HG03039 (cell line): ENCODE data around the gene CARMIL1.

Experiments
- ATAC-seq: cut with Tn5 transposase; IDR thresholded peaks from one replicate; pipeline ENCODE4 v1.9.1; 2021; ENCODE audit warnings: mild to moderate bottlenecking, moderate library complexity; ENCODE audit not compliant: unreplicated experiment

CARMIL1 gene

DNA sequence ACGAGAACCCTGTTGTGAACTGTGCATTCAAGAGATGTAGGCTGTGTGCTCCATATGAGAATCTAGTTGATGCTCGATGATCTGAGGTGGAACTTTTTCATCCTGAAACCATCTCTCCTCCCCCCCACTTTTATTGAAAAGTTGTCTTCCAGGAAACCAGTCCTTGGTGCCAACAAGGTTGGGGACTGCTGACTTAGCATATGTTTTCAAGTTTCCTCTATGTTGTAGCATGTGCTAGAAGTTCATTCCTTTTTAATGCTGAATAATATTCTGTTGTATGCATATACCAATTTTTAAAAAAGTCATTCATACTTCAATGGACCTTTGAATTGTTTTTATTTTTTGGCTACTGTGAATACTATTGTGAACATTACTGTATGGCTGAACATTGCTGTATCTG is 27.2 kb downstream of the CARMIL1 start:
- ATAC-seq, result no peak

DNA sequence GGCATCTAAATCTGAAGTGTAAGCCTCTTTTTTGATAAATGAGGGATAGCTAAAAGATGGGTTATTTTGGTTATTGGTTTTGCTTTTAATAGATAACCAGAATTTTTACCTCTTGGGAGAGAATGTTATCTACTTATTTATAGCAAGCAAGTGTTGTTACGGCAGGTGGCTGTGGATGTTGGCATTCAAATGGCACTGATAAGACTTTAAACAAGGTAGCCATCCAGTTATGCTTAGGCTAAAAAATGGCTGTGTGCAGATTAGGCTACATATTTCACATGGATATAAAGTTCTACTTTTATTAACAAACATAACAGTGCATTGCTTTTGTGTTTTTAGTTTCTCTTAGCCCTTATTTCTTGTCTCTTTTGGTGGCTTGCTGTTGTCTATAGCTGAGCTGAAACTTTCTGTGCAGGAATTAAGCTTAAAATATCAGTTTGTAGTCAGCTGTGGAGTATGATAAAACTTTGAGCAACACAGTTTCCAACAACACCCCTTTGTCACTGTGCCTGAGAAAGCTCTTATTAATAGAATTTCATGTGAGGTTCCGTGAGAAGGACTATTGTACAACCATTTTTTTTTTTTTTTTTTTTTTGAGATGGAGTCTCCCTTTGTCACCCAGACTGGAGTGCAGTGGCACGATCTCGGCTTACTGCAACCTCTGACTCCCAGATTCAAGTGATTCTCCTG is 28.8 kb downstream of the CARMIL1 start:
- no peak for ATAC-seq

DNA sequence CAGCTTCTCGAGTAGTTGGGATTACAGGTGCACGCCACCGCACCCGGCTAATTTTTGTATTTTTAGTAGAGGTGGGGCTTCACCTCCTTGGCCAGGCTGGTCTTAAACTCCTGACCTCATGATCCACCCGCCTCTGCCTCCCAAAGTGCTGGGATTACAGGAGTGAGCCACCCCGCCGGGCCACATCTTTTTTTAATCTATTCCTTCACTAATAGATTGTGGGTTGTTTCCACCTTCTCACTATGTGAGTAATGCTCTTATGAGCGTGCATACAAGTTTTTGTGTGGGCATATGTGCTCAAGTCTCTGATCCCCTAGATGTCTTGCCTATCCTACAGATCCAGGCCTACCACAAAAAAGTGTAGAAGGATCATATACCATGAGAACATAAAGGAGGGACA is 30.7 kb downstream of the CARMIL1 start:
- no peak for ATAC-seq

DNA sequence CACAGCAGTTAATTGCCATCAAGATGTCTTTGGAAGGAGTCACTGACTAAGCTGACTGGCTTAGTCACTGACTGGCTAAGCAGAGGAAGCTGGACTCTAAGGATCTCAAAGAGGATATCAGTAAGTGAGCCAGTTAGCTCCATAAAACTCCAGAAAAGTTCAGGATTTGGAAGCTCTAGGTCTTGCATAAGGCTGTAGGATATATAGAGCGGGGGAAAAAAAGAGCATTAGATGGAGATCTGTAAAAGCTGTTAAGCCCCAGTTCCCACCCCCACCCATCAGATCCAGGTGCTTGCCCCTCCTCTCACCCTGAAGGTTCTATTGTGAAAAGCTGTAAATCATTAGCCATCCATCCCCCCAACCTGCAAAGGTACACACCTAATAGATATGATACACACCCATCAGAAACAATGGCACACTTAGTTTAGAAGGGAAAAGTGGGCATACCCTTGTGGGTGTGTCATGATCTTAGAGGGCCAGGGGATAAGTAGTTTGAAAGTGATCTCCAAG is 32.2 kb downstream of the CARMIL1 start:
- no peak for ATAC-seq

DNA sequence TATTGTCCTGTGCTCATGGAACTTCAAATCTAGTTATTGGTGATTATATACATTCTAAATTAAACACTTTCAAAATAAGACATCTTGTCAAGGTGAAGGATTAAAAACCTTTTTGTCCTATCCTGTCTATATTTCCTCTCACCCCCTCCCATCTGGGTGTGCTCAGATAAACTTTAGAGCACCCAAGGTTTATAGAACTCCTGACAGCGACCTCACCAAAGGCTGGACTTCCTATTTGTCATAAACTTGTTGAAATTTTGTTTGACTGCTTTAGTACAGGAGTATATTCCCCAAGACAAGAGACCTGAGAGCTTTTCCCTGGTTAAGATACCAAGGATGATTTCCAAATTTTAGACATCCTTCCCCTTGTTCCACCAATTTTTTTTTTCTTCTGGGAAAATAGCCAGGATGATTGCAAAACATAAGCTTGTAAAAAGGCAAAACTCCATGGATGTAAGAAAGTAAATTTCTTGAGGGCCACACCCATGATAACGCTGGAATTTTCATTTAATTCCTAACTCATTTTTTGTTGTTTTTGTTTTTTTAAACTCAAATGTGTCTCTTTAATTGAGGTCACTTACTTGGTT is 33.0 kb downstream of the CARMIL1 start:
- ATAC-seq, result no peak

DNA sequence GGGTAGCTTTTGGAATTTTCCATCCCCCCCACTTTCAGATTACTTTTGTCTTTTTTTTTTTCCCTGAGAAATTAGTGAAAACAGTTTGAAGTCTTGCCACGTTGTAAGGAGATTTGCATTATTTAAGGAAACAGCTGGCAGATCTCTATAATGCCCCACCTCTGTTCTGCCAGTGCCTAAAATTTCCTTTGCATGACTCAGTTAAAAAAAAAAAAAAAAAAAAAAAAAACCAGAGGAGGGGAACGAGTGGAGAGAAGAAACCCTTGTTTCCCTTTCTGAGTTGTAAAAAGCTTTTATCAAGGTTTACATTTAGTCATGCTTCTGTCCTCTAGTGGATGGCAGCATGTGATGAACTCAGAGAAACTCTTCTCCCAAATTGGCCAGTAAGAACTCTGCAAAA is 33.5 kb downstream of the CARMIL1 start:
- no peak for ATAC-seq

DNA sequence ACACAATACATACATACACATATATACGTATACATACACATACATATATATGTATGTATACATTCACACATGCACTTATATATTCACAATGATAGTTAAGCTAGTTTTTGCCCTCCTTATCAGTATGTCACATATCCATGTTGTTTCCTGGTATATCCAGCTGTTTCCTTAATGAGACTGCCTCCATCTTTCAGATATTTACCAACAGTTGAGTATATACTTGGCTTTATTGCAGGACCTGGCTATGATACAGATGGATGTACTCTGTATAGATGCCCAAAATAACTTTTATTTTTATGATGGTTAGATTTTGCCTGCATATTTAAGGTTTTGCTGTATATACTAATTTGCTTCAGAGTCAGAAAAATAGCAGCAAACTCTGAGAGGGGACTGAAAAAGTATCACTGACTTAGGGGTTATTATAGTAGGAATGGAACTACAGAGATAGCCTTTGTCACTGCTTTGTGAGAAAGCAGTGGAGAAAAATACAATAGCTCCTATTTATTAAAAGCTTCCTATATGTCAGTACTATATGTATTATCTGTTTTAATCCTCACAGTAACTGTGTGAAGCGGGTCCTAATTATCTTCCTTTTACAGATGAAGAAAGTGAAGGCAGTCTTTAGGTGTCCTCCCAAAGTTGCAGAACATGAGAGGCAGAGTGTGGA is 35.5 kb downstream of the CARMIL1 start:
- ATAC-seq, result no peak

DNA sequence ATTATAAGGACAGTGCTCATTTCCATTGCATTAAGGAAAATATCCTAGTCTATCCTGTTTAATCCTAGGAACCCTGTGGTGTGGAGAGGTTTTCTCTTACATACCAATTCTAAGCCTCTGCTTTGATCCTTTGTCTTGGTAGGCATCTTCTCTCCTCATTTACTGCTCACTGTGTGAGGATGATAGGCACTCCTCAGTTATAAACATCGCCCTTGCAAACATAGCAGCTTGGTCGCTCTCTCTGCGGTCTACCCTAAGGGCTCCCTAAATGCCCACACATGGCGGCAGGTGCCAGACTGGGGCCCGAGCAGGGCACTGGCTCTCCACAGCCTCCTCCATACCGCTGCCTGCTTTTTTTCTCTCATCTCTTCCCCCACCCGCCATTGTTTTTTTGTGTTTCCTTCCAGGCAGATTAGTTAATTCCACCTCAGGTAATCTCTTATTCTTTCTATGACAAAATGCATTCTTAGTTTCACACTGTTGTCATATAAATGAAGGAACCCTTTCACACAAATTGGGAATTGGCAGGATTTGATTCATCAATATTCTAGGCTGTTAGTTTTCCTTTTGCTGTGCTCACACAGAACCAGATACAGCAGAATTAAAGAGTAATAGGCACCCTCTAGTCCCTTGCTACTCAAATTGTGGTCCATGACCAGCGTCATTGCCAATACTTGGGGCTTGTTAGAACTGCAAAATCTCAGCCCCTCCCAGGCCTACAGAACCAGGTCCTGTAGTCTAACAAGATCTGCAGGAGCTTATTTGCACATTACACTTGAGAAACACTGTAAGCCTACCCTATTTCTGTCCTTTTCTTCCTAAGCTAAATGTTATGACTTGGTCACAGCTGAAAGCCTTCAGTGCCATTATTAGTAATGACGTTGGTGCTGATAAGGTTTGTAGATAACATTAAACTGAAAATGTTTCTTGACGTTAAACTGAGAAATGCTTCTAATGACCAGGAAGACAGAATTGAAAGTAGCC is 36.3 kb downstream of the CARMIL1 start:
- ATAC-seq, result no peak

DNA sequence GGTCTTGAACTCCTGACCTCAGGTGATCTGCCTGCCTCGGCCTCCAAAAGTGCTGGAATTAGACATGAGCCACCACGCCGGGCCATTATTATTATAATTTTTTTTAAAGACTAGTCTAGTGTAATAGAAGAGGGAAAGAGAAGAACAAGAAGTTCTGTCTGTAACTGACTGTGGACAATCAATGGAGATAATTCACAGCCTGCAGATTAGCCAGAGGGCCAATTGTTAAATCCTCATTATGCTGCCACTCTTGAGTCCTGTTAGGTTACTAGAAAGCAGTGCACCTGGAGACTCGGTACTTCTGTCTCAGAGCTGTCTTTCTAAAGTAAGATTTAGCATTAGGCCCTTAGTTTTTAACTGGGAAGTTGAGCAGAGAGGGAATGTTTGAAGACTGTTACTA is 37.5 kb downstream of the CARMIL1 start:
- no peak for ATAC-seq

DNA sequence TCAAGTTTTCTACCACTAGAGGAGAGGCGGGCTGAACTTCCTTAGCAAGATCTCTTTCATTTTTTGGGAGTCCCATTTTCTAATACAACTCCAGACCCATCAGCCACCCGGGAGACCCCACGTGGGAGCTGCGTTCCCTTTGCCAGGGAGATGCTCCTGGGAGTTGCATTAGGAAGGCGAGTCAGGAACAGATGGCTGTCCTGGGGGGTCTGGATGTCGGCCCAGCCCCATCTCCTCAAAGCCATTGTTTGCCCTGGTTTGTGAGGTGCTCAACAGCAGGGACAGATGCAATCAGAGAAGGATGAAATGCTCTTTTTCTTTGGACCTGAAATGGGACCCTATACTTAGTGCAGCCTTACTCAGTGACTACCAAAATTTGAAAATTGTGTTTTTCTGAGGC is 39.4 kb downstream of the CARMIL1 start:
- ATAC-seq, result no peak

DNA sequence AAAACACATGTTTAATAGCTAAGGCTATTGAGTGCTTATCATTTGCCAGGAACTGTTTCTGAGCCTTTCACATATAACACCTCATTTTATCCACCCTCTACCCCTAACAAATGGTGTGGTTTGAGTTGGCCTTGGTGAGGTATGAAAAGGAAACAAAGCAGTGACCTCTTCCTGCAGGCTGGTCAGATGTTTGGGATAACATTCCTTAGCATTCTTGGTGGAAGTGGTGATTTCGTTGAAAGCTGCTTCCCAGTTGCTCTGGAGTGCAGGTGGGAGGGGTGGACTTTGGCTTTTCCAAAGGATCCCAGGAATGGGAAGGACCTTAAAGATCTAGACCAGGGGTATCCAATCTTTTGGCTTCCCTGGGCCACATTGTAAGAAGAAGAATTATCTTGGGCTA is 41.3 kb downstream of the CARMIL1 start:
- no peak for ATAC-seq

DNA sequence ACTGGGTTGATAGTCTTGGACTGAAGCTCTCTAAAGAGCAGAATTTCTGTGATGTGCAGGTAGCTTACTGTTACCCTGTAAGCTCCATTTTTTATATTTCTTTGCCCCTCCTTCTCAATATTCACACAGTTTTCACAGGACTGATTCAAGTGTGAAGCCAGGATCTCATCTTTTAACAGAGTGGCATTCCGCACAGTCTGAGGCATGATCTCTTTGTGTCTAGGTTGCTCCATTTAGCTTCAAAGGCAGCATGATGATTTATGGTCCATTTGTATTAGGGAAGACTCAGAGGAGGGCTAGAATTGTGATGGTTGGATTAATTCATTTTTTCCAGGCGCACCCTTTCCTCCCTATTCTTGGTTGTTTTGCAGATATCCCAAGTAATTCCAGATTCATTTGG is 43.5 kb downstream of the CARMIL1 start:
- ATAC-seq, result no peak

DNA sequence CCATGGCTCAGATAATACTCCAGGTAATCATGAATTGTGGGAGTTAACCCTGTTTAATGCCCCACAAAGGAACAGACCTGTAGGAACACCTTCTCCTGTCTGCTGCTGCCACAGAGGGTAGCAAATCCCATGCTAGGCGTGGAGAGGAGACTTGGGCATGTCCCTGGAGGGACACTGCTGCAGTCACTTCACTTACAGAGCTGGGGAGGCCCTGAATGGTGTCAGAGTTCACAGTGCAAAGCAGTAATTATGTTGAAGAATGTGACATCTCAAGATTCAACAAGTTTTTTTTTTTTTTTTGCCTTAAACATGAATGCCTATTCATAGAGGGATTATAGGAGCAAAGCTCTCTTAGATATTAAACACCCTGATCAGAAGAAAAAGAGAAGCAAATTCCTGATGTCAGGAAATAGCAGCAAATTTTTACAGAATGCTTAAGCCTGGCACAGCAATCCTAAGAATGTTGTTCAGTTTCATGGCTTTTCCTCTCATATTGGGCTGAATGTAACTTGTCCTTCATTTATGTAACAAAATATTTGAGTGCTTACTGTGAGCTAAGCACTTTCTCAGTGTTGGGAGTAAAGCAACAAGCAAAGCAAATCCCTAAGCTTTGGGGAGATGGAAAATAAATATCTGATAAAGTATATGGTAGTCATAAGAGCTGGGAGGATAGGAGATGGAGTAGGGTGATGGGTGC is 45.0 kb downstream of the CARMIL1 start:
- no peak for ATAC-seq

DNA sequence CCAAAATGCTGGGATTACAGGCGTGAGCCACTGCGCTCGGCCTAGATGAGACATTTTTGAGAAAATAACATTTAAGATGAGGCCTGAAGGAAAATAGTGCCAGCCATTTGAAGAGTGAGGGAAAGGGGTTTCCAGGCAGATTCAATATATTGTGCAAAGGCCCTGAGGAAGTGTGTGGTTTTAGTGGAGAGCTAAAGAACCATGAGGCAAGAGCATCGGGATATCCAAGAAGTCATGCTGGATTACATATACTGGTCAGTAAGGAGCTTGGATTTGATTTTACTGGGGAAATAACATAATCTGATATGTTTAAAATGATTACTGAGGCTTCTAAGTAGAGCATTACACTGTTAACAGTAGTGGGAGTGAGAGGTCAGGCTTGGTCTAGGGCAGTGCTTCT is 47.0 kb downstream of the CARMIL1 start:
- ATAC-seq, result no peak

DNA sequence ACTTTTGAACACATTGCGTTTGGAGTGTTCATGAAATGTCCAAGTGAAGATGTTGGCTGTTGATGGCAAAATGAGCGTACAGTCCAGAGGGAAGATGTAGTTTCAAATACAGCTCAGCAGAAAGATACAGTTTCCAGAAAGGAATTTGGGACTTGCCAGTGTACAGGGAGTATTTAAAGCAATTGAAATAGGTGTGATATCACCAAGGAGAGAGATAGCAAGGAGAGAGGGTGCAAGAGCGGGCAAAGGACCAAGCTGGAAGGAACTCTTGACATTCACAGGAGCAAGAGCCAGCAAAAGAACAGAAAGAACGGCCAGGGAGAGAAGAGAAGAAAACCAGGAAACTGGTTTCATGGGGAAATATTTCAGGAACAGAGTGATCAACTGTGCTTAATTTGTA is 47.8 kb downstream of the CARMIL1 start:
- ATAC-seq, result no peak

DNA sequence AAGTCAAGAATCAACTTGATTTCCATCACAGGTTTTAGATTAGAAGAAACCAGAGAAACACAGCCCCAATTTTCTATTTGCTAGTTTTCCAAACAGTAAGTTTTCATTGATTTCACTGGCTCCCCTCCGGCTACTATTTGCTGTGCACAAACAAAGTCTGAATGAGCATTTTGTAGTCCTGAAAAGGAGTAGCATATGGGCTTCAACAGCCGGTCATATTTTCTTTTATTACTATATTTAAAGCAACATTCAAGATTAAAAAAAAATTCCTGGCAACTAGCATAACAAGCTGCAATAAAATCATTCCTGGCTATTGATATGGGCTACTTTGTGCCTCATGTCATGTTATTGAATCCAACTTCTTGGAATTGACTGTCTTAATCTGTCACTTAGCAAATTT is 48.3 kb downstream of the CARMIL1 start:
- no peak for ATAC-seq

DNA sequence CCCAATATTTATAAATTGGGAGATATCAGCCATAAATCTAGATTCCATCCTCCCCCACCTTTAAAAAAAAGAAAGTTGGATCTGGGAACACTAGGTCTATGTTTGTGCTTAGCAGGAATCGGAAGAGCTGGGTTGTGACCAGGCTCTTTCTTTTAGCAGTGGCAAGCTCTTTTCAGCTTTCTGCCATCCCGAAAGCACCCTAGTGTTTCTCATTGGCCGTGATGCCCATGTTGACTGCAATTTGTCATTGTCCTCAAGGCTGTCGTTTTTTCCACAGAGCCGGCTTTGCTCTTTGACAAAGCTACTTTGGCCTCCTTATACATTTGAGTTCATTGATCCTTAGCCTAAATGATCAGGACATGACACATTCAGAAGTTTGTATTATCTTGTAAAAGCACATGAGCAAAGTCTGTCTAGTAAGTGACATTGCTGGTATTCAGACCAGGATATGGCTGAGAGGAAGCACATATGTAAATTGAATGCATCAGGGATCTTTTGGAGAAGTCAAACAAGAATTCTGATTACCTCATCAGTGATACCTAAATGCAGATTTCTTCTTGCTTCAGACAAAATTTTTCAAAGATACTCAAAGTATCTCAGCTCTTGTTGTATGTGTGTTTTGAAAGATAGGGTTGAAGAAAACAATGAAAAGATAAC is 50.1 kb downstream of the CARMIL1 start:
- no peak for ATAC-seq

DNA sequence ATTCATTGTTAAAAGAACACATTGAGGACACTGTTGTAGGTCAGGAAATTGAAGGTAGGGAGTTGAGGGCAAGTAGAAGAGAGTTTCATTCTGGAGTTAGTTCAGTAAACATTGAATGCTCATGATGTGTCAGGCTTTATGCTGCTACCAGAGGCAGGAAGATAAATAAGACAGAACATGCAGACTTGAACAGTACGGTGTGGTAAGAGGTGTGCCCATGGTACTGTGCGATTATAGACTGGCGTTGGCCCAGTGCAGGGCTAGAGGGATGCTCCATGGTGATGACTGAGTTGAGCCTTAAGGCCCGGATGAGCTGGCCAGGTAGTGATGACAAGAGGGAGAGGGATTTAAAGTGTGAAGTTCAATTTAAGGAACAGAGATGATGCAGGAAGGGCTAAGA is 50.8 kb downstream of the CARMIL1 start:
- no peak for ATAC-seq

DNA sequence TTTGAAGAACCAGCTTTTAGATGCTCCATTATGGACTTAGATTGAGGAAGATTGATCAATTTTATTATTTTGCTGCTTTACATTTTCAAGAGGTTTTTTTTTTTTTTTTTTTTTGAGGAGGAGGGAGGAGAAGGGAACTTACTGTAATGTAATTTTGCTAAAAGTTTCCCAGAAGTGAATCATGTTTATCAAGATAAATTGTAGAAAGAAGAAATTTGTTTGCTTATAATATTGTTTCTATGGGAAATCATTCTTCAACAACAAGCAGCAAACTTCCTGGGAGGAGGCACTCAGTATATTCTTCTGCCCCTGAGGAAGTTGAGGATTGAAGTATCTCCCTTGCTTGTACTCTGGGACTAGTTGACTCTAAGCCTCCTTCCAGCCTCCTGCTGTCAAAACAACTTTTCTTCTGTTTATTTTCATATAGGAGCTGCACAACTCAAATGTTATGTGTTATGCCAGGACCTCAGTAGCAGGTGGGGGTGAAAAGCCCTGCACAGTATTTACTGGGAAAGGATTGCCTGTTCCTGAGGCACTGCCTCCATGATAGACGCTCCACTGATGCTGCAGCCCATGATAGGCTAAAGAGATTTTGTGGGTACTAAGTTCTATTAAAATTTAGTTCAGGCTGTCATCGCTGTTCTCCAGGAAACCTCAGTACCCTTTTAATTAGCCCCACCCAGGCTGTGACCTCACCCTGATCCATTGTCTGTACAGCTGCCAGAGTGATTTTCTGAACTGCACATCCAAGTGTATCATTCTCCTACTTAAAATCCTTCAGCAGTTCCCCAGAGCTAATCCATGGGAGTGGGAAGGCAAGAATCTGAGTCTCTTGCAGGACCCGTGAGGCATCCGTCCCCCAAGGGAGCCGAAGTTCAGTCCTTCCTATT is 51.9 kb downstream of the CARMIL1 start:
- ATAC-seq, result no peak
